RWPE2 (cell line): Measurements from ENCODE around the gene PYGM.

Experiments used
- ATAC-seq: fragments of 200-7000 bp; cut with Tn5 transposase; 3 replicates; pipeline ENCODE4 v1.9.1; 2021; ENCODE audit warnings: low read depth
- DNase-seq: peaks from one replicate; pipeline ENCODE4 v3.0.0-alpha.2; 2020; ENCODE audit warnings: low spot score
- H3K27ac ChIP-seq: fragments of 450-650 bp; 2 replicates; pipeline ENCODE4 v1.5.1; 2017; ENCODE audit warnings: mild to moderate bottlenecking; ENCODE audit not compliant: poor library complexity, severe bottlenecking
- H3K27me3 ChIP-seq: fragments of 250-450 bp; sonication (Bioruptor Pico); 2 replicates; pipeline ENCODE4 v1.5.1; 2021; ENCODE audit warnings: mild to moderate bottlenecking, moderate library complexity; ENCODE audit not compliant: insufficient read depth, poor library complexity, severe bottlenecking
- H3K36me3 ChIP-seq: fragments of 250-450 bp; sonication (Bioruptor Pico); 2 replicates; pipeline ENCODE4 v1.5.1; 2020; ENCODE audit warnings: low read depth, mild to moderate bottlenecking, moderate library complexity
- H3K4me1 ChIP-seq: fragments of 250-450 bp; sonication (Bioruptor Pico); 2 replicates; pipeline ENCODE4 v1.5.1; 2021; ENCODE audit warnings: mild to moderate bottlenecking, moderate library complexity; ENCODE audit not compliant: insufficient read depth, poor library complexity, severe bottlenecking
- H3K4me3 ChIP-seq: fragments of 250-450 bp; sonication (Bioruptor Pico); 2 replicates; pipeline ENCODE4 v1.5.1; 2021; ENCODE audit warnings: mild to moderate bottlenecking, moderate library complexity; ENCODE audit not compliant: severe bottlenecking
- H3K9me3 ChIP-seq: fragments of 250-450 bp; sonication (Bioruptor Pico); 2 replicates; pipeline ENCODE4 v1.5.1; 2021; ENCODE audit warnings: mild to moderate bottlenecking, moderate library complexity; ENCODE audit not compliant: severe bottlenecking
- TF ChIP-seq, protein P1 (sequence below): fragments of 450-650 bp; IDR thresholded peaks from one replicate; pipeline ENCODE4 v1.5.1; 2017; ENCODE audit warnings: mild to moderate bottlenecking, moderate library complexity; ENCODE audit not compliant: poor library complexity, severe bottlenecking

The PYGM gene

DNA sequence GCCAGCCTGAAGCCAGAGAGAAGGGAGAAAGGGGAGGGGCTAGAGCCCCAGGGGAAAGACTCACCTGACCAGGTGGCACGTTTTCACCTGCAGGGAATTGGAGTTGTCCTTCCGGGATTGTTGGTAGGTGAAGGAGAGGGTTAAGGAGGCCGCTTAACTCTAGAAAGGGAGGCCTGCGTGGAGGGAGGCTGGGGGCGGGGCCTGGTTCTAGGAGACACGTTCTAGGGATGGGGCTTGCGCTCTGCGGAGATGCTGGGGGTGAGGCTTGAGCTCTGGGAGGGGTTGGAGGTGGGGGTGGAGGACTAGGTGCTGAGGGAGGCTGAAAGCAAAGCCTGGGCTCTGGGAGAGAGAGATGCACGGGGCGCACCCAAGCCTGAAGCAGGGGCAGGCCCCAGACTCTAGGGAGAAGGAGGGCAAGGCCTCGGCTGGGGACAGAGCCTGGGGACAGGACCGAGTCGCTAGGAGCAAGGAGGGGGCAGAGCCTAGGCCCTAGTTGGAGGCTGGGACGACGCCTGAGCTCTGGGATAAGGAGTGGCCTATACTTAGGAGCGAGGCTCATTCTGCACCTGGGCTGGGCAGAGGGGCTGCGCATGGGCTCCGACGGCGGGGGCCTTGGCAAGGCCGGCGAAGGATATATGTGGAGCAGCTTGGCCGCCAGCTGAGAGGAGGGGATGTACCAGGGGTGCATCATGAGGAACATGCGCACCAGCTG lies 18.2 kb downstream of the PYGM start:
- H3K9me3 ChIP-seq = no peaks in the 10 kb centered on the region
- H3K27ac ChIP-seq = no peak overlapping the region
- peaks cover 23% of the 10 kb centered on the region for H3K27me3 ChIP-seq
- no peaks in the 10 kb centered on the region for H3K36me3 ChIP-seq
- no peaks in the 10 kb centered on the region for H3K4me1 ChIP-seq
- DNase-seq = no peak
- H3K4me3 ChIP-seq = no peak overlapping the region
- TF ChIP-seq, protein P1, sequence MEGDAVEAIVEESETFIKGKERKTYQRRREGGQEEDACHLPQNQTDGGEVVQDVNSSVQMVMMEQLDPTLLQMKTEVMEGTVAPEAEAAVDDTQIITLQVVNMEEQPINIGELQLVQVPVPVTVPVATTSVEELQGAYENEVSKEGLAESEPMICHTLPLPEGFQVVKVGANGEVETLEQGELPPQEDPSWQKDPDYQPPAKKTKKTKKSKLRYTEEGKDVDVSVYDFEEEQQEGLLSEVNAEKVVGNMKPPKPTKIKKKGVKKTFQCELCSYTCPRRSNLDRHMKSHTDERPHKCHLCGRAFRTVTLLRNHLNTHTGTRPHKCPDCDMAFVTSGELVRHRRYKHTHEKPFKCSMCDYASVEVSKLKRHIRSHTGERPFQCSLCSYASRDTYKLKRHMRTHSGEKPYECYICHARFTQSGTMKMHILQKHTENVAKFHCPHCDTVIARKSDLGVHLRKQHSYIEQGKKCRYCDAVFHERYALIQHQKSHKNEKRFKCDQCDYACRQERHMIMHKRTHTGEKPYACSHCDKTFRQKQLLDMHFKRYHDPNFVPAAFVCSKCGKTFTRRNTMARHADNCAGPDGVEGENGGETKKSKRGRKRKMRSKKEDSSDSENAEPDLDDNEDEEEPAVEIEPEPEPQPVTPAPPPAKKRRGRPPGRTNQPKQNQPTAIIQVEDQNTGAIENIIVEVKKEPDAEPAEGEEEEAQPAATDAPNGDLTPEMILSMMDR = no peak
- ATAC-seq = no peak

DNA sequence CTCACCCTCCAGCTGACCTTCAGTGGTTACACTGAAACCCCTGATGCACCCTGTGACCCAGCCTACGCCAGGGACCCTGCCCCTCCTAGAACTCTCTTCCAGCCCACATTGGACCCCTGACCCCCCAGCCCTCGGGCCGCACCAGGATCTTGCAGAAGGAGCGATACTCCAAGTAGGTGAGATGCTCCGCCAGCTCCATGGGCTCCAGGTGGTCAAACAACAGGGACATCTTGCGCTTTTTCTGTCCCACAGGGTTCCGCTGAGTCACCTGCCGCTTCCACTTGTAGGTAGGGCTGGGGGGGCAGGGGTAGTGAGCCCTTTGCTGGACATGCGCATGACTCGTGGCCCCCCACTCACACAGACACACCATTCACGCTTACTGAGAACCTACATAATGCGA lies 19.9 kb downstream of the PYGM start:
- no peak for DNase-seq
- H3K27me3 ChIP-seq = peaks cover 15% of the 10 kb centered on the region

DNA sequence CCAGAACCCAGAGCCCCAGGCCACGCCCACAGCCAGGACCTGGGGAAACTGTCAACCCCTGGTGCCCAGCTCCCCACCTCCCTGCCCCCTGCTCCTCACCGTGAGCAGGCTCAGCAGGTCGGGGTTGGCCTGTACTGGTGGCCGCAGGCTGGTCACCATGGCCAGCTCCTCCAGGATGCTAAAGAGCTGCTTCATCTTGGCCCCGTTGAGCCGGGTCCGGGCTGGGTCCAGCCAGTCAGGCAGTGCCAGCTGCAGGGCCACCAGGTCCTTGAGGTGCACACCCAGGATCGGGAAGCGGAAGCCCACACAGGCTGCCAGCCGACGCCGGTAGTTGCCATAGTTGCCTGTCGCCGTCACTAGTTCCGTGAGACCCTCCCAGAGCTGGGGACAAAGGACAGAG lies 23.1 kb downstream of the PYGM start:
- TF ChIP-seq, protein P1 = no peak
- Histone ChIP-seq H3K4me1 (no peaks in the 10 kb centered on the region), H3K36me3 (no peaks in the 10 kb centered on the region), H3K27me3 (no peaks in the 10 kb centered on the region), H3K27ac (no peak overlapping the region), H3K4me3 (no peak overlapping the region), H3K9me3 (no peaks in the 10 kb centered on the region)
- DNase-seq (no peak), ATAC-seq (no peak)

More for the DNA sequence above, 19.9 kb downstream of the PYGM start:
- TF ChIP-seq, protein P1 = no peak
- Histone ChIP-seq H3K9me3 (no peaks in the 10 kb centered on the region), H3K27ac (no peak overlapping the region), H3K4me3 (no peak overlapping the region), H3K4me1 (no peaks in the 10 kb centered on the region), H3K36me3 (no peaks in the 10 kb centered on the region)
- no peak for ATAC-seq

DNA sequence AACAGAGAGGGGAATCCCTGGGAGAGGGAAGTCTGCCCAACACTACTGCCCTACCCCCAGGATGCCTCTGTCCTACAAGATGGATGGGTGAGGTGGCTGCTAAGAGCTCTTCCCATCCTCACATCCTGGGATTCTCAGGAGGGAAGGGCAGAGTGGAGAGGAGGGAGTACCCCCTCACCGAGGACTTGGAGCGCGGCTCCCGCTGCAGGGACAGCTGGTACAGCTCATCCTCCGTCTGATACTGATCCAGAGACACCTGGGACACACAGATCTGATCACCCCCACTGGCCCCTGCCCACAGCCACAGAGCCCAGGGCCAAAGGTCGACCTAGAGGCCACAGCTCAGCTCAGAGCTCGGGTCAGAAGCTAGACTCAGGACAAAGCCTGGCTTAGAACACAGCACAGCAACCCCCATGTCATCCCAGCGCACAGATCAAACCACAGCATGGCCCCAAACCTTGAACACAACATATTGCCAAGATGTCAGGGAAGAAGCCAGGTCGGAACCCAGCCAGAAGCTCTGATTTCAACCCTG lies 24.0 kb downstream of the PYGM start:
- H3K4me3 ChIP-seq = no peak overlapping the region
- no peak for ATAC-seq

More for the DNA sequence above, 24.0 kb downstream of the PYGM start:
- no peak overlapping the region for H3K27ac ChIP-seq
- no peaks in the 10 kb centered on the region for H3K4me1 ChIP-seq
- TF ChIP-seq, protein P1 = no peak
- H3K36me3 ChIP-seq = no peaks in the 10 kb centered on the region
- DNase-seq = no peak
- H3K27me3 ChIP-seq = no peaks in the 10 kb centered on the region
- no peaks in the 10 kb centered on the region for H3K9me3 ChIP-seq
